ENCODE measurements around the gene PDE9A.

The PDE9A gene

DNA sequence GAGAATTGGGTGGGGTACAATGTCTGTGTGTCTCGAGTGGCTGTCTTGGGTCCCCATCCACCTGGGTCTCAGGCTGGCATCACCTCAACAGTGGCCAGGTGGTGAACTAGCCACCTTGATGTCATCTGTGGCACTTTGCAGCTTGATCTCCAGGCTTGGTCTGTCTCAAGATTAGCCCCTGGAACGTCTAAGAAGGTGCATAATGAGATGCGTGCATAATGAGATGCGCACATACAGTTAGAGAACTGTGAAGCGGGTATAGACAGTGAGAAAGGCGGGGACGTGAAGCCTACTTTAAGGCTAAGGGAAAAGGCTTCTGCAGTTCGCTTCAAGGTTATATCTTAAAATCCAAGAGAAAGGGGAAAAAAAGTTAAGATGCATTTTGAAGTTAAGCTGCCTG lies 127.2 kb downstream of the PDE9A start:
- DNase-seq (ENCODE audit: extremely low spot score): no peak
- CTCF ChIA-PET: interaction anchor here (0.6 to 1.0 kb wide), 3 partner anchors 62 to 307 kb away, joined by 3 to 5 read pairs (median 3); no protein-coding TSS in a partner anchor
- TF ChIP-seq ZNF384 (IDR thresholded peaks at IDR 0.05): no peak
- TF ChIP-seq CTBP1 (IDR thresholded peaks at IDR 0.05; ENCODE audit: borderline replicate concordance): no peak
- TF ChIP-seq FOXK2 (IDR thresholded peaks at IDR 0.05): no peak
- TF ChIP-seq ARNT (IDR thresholded peaks at IDR 0.05): no peak
- no peak for TF ChIP-seq TARDBP (IDR thresholded peaks at IDR 0.05)
- TF ChIP-seq L3MBTL2 (conservative IDR thresholded peaks at IDR 0.05): no peak
- TF ChIP-seq ELF4 (IDR thresholded peaks at IDR 0.05): no peak
- no peak for TF ChIP-seq BHLHE40 (IDR thresholded peaks at IDR 0.05; ENCODE audit: borderline replicate concordance)
- POLR2A ChIA-PET: no interaction called here

DNA sequence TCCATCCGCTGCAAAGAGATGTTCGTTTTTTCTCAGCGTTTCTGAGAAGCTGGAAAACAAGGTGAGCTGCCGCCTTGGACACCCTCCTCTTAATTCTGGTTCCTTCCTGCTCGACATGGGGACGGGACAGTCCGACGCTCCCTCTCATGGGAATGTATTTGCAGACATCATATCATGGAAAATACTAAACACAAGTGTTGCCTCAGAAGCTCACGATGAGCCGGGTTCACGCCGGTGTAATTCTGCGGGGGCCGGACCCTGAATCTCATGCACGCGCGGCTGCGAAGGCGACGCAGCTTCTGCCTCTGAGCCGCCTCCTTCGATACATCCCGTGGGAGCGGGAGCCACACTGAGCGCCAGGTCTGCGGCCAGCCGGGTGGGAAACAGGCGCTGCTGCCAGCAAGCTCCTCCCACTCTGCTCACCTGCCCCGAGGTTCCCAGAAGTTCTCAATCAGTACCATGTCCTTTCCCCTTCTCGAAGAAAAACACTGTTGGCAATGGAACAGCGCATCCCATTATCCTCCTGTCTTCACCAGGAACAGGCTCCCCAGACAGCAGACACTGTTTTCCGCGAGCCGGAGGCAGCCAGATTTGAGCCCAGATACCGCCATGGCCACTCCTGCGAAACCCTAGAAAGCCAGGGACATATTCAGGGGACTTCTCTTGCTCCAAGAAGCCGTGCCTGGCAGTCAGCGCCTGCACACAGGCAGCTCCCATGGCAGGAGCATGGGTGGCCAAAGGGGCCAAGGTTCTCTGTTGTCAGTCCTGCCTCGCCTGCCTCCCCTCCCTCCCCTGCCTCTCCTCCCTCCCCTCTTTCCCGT lies 127.9 kb downstream of the PDE9A start:
- TF ChIP-seq ELF4 (IDR thresholded peaks at IDR 0.05): no peak
- TF ChIP-seq BHLHE40 (IDR thresholded peaks at IDR 0.05; ENCODE audit: borderline replicate concordance): no peak
- no peak for TF ChIP-seq ARNT (IDR thresholded peaks at IDR 0.05)
- no peak for TF ChIP-seq FOXM1 (IDR thresholded peaks at IDR 0.05; ENCODE audit: borderline replicate concordance)
- TF ChIP-seq SUZ12 (IDR thresholded peaks at IDR 0.05): no peak
- POLR2A ChIA-PET: no interaction called here
- CTCF ChIA-PET: interaction anchor here (0.6 to 1.0 kb wide), 3 partner anchors 12 to 308 kb away, joined by 3 to 5 read pairs (median 3); no protein-coding TSS in a partner anchor
- DNase-seq (ENCODE audit: extremely low spot score): peak; percentile 46

DNA sequence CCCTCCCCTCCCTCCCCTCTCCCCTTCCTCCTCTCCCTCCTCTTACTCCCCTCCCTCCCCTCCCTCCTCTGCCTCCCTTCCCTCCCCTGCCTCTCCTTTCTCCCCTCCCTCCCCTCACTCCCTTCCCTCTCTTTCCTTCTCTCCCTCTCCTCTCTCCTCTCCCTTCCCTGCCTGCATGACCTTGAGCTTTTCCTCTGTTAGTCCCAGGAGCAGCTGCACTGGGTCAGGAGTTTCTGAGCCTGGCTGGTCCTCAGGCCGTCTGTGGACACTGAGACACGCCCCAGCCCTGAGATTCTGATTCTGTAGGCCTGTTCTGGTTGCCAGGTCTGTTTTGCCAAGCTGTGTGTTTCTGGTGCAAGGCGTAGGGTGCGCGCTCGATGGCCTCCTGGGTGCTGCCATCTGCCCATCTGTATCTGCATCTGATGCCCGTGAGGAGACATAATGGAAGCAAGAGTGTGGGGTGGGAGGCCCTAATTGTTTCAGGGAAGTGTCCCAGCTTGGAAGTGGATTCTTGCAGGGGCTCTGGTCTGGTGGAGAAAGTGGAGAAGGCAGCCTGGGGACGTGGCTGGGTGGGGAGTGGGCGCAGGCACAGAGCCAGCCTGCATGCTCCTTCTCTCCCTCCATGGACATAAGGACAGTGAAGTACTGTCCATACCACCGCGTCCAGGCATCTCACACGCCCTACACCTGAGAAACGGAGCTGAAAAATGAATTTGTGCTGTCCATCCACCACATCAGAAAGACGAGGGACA lies 128.7 kb downstream of the PDE9A start:
- CTCF ChIA-PET: interaction anchor here (0.6 to 1.2 kb wide), 2 partner anchors 11 to 523 kb away, joined by 3 read pairs; no protein-coding TSS in a partner anchor
- DNase-seq (ENCODE audit: extremely low spot score): no peak

DNA sequence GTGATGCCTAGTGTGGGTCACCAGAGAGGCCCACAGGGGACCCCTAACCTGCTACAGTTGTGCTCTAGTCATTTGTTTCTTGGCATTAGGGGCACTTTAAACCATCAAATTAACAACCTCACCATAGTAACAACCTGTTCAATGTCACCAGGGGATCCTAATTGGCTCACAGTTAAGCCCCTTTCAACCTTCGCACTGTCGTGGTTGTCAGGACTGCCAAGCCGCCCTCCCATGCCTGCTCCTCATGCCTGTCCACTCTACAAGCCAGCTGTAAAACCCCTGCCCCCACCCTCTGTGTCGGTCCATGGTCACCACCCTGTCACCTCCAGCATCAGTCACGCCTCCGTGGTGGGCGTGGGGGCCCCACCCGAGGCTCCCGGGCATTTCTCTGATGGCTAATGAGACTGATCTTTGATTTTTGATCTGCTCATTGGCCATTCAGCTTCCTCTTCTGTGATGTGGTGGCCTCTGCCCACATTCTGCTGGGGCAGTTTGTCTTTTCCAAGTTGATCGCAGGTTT lies 129.4 kb downstream of the PDE9A start:
- TF ChIP-seq SUZ12 (IDR thresholded peaks at IDR 0.05) (no peak), BHLHE40 (IDR thresholded peaks at IDR 0.05; ENCODE audit: borderline replicate concordance) (no peak), FOXM1 (IDR thresholded peaks at IDR 0.05; ENCODE audit: borderline replicate concordance) (no peak), NFRKB (IDR thresholded peaks at IDR 0.05) (no peak), CTBP1 (IDR thresholded peaks at IDR 0.05; ENCODE audit: borderline replicate concordance) (no peak), ARNT (IDR thresholded peaks at IDR 0.05) (no peak), TARDBP (IDR thresholded peaks at IDR 0.05) (no peak)
- TF ChIP-seq, protein P1, sequence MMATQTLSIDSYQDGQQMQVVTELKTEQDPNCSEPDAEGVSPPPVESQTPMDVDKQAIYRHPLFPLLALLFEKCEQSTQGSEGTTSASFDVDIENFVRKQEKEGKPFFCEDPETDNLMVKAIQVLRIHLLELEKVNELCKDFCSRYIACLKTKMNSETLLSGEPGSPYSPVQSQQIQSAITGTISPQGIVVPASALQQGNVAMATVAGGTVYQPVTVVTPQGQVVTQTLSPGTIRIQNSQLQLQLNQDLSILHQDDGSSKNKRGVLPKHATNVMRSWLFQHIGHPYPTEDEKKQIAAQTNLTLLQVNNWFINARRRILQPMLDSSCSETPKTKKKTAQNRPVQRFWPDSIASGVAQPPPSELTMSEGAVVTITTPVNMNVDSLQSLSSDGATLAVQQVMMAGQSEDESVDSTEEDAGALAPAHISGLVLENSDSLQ (IDR thresholded peaks at IDR 0.05): no peak
- POLR2A ChIA-PET: no interaction called here
- CTCF ChIA-PET: interaction anchor here (1.2 kb wide), 1 partner anchor 524 kb away, joined by 3 read pairs; no protein-coding TSS in a partner anchor
- DNase-seq (ENCODE audit: extremely low spot score): no peak

More for the DNA sequence above, 128.7 kb downstream of the PDE9A start:
- POLR2A ChIA-PET: no interaction called here
- TF ChIP-seq SUZ12 (IDR thresholded peaks at IDR 0.05) (no peak), ARNT (IDR thresholded peaks at IDR 0.05) (no peak), FOXK2 (IDR thresholded peaks at IDR 0.05) (no peak), HDGF (IDR thresholded peaks at IDR 0.05; ENCODE audit: borderline replicate concordance) (no peak), LEF1 (IDR thresholded peaks at IDR 0.05; ENCODE audit: borderline replicate concordance) (no peak), L3MBTL2 (conservative IDR thresholded peaks at IDR 0.05) (no peak)
- TF ChIP-seq, protein P1 (IDR thresholded peaks at IDR 0.05): no peak

DNA sequence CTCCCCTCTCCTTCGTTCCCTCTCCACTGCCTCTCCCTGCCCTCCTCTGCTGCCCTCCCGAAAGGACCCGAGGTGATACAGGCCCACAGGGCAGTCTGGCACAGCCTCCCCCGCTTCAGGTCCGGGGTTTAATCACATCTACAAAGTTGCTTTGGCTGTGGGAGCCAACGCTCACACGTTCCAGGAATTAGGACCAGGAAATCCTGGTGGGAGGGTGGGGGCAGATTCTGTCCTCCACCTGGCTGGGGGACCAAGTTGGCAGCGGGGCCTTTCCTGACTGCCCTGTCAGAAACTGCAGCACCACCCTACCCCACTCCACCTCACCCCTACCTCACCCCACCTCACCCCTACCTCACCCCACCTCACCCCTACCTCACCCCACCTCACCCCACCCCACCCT lies 130.9 kb downstream of the PDE9A start:
- no peak for DNase-seq (ENCODE audit: extremely low spot score)
- ChIA-PET CTCF (no interaction called here), POLR2A (no interaction called here)
- TF ChIP-seq CTBP1 (IDR thresholded peaks at IDR 0.05; ENCODE audit: borderline replicate concordance) (no peak), FOXA1 (IDR thresholded peaks at IDR 0.05) (no peak), L3MBTL2 (conservative IDR thresholded peaks at IDR 0.05) (no peak), ELF4 (IDR thresholded peaks at IDR 0.05) (no peak), NFRKB (IDR thresholded peaks at IDR 0.05) (no peak)
- TF ChIP-seq, protein P1 (IDR thresholded peaks at IDR 0.05): no peak

DNA sequence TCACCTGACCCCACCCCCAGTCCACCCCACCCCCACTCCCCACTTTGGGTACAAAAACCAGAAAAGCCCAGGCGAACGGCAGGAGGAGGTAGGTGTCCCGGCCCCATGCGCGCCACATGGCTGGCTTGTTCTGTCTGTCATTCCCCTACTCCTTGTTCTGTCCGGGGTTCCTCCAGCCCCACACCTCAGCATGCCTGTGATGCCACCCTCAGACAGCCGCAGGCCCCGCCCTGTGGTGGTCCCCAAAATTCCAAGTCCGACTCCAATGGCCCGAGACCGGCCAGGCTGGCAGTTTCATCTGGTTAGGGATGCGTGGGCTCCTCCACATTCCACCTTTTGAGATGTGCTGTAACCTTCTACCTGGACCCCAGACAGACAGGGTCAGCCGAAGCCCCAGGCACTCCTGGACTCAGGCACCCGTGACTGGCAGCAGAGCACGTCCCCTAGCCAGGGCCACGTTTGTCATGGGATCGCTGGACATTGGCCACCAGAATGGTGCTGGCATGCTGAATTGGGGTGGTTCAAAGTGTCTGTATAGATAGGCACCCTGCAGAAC lies 131.6 kb downstream of the PDE9A start:
- ChIA-PET POLR2A (no interaction called here), CTCF (no interaction called here)
- no peak for DNase-seq (ENCODE audit: extremely low spot score)
- TF ChIP-seq LEF1 (IDR thresholded peaks at IDR 0.05; ENCODE audit: borderline replicate concordance) (no peak), SP1 (IDR thresholded peaks at IDR 0.05) (no peak), ZNF384 (IDR thresholded peaks at IDR 0.05) (no peak), BHLHE40 (IDR thresholded peaks at IDR 0.05; ENCODE audit: borderline replicate concordance) (no peak), CTBP1 (IDR thresholded peaks at IDR 0.05; ENCODE audit: borderline replicate concordance) (no peak), NFRKB (IDR thresholded peaks at IDR 0.05) (no peak), SUZ12 (IDR thresholded peaks at IDR 0.05) (no peak), FOXK2 (IDR thresholded peaks at IDR 0.05) (no peak), TARDBP (IDR thresholded peaks at IDR 0.05) (no peak), L3MBTL2 (conservative IDR thresholded peaks at IDR 0.05) (no peak), ARNT (IDR thresholded peaks at IDR 0.05) (no peak), HDGF (IDR thresholded peaks at IDR 0.05; ENCODE audit: borderline replicate concordance) (no peak)
- TF ChIP-seq, protein P1 (IDR thresholded peaks at IDR 0.05): no peak
